ENCODE data around the gene CLEC18B.
"Not testable (repeated sequence)": the region's sequence is repeated elsewhere in the genome, so short reads cannot be mapped to it uniquely, and the experiment has no call there.

The CLEC18B gene

DNA sequence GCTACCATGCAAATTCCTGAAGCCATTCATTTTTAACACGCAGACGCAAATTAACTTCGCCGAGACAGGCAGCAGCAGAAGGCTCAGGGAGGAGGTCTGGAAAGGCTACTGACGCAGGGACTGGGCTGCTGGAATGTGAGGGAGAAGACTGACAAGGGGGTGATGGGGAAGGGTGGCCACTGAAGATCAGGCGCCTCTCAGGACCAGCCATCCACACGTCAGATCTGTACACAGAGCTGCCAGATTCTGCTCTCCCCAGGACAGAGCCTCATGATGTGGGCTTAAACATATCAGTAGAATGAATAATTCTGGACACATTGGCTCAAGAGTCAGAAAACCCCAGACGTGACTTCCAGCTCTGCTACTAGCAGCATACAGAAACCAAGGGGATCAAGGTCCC, 25.6 kb upstream of the CLEC18B start:
- FAIRE-seq (no peak), DNase-seq (ENCODE audit: insufficient read length, low spot score) (no peak)

DNA sequence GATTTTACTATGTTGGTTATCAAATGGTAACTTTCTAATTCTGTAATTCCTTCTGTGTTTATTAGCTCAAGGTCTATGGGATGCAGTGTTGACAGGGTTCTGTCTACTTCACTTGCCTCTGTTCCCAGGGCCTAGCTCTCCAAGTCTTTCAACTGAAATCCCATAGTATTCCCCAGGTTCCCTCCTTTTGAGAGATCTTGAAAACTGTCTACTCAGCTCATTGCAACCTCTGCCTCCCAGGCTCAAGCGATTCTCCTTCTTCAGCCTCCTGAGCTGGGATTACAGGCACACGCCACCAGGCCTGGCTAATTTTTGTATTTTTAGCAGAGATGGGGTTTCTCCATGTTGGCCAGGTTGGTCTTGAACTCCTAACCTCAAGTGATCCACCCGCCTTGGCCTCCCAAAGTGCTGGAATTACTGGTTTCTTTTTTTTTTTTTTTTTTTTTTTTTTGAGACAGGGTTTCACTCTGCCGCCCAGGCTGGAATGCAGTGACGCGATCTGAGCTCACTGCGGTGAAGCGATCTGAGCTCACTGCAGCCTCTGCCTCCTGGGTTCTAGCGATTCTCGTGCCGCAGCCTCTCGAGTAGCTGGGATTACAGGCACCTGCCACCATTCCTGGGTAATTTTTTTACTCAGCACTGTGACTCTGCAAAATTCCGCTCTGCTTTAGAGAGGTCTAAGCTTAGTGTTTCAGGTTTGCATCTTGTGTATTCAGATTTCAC, 22.5 kb upstream of the CLEC18B start:
- not testable (repeated sequence) for DNase-seq (ENCODE audit: insufficient read length, low spot score); FAIRE-seq

DNA sequence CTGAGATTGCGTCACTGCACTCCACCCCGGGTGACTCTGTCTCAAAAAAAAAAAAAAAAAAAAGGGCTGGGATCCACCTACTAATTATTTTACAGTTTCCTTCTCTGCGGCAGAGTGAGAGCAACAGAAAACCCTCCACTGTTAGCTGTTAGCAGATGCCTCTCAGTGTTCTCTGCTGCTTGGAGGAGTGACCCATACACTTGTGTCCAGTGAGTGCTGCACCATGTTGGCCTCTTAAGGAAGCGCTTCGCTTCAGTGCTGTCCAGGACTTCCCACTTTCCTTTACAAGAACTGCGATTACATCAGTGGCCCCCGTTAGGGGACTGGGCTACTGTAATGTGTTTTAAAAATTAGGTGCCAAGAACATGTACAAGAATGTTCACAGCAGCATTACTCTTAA, 18.4 kb upstream of the CLEC18B start:
- no peak for FAIRE-seq
- no peak for DNase-seq (ENCODE audit: insufficient read length, low spot score)

DNA sequence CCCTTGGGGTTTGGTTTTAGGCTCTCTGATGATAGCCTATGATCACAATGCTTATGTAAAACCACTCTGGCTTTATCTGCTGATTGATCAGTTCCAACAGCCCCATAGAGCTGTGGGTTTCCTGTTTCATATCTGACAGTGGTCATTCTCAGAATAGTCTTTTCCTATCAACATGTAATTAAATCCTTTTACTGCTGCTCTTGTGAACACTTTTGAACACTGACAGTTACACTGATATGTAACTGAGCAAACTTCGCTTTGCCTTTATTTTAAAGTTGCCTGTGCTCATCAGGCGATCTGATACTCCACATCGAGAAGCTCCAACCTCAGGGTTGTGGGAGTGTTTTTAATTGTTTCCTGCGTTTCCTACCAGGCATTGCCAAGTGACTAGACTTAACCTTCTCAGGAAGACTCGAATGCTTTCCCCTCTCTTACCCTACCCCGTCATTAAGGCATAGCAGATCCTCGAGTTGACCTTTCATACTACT, 17.3 kb upstream of the CLEC18B start:
- DNase-seq (ENCODE audit: insufficient read length, low spot score) (no peak), FAIRE-seq (no peak)

DNA sequence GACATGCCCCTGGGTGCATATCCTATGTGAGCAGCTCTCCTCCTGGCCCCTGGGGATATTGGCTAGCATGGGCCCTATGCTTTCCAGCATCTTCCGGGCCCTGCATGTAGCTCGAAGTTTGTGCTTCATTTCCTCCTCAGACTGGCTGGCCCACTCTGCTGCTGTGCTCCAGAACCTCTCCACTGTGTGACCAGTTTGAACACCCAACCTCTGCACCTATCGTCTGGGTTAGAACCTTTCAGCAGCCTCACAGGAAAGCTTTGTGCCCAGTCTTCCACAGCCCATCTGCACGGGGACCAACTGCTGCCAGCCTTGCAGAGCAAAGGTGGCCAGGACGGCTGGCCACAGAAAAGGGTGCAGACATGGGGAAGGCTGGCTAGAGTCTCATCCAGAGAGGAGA, 10.2 kb upstream of the CLEC18B start:
- DNase-seq (ENCODE audit: insufficient read length, low spot score) (no peak), FAIRE-seq (no peak)

DNA sequence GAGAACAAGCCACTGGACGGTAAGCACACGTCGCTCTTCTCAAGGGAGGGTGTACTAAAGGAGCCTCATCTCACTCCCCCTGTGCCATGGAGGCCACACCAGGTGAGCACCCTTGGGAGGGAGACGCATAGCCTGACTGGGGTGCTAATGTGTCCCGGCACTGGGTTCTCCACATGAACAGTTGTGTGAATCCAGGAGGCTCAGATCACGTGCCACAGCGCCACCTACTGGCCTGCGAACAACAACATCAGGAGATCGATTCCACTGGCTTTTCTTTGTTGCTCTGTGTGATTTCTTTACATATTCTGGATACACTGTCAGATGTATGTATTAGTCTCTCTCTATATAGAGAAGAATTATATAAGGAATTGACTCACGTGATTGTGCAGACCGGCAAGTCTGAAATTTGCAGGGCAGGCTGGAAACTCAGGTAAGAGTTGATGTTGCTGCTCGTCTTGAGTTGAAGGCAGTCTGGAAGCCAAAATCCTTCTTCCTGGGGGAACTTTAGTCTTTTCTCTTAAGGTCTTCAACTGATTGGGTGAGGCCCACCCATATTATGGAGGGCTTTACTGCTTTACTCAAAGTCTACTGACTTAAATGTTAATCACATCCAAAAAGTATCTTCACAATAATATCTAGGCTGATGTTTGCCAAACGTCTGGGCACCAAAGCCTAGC, 8.9 kb upstream of the CLEC18B start:
- not testable (repeated sequence) for FAIRE-seq; DNase-seq (ENCODE audit: insufficient read length, low spot score)

DNA sequence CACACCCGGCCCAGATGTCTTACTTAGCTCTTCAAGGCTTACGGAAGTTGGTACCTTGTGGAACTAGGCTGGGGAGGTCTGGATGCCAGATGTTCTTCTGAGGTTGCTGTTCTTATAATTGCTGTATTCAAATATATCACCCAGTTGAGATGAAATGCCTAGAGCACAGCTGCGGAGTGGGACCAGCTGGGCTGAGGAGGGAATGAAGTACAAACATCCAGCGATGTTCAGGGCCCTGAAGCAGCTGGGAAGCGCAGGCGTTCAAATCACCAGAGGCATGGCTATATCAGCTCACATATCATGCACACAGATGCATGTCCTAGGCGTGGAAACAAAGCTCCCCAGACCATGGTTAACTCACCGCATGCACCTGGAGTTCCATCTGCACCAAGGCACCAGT, 7.2 kb upstream of the CLEC18B start:
- not testable (repeated sequence) for FAIRE-seq

DNA sequence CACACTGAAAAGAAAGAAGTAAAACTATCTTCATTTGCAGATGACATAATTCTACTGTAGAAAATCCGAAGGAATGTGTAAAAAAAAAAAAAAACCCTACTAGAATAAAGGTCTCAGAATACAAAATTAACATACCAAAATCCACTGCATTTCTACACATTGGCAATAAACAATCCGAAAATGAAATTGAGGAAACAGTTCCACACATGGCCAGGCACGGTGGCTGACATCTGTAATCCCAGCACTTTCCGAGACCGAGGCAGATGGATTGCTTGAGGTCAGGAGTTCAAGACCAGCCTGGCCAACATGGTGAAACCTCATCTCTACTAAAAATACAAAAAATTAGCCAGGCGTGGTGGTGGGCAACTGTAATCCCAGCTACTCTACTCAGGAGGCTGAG, 4.5 kb upstream of the CLEC18B start:
- not testable (repeated sequence) for DNase-seq (ENCODE audit: insufficient read length, low spot score); FAIRE-seq

More for the DNA sequence above, 7.2 kb upstream of the CLEC18B start:
- not testable (repeated sequence) for DNase-seq (ENCODE audit: insufficient read length, low spot score)

DNA sequence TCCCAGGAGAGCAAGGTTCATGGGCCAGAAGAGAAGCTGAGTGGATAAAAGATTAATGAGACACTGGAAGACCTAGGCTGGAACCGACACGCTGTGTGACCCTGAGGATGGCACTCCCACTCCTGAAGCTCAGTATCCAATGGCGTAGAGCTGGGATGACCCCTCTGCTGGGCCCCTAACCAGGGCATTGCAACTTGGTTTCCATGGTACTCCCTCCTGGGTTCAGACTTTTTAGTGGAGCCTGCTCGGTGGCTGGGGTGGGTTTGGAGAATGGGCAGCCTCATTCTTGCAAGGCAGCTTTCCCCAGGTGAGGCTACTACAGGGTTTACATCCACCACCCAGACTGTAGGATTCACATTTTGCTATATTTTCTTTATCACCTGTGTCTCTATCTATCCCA, 2.4 kb upstream of the CLEC18B start:
- not testable (repeated sequence) for DNase-seq (ENCODE audit: insufficient read length, low spot score); FAIRE-seq

DNA sequence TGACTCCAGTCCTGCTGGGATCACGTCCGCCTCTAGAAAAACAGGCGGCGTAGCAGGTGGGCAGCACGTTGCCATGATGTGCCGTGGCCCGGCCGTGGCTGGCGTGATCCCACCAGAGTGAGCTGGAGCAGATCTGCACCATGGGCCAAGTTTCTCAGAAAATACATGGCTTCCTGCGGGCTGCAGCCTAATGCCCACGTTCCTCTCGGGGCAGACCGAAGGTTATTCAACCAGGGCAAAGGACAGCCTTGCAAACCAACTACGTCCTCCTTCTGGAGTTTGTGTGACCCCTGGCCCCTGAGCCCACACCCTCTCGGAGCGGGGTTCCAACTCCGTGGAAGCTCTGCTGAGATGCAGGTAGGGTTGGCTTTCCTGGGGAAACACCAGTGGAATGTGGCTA, 808 bp upstream of the CLEC18B start:
- DNase-seq (ENCODE audit: insufficient read length, low spot score); FAIRE-seq: not testable (repeated sequence)

DNA sequence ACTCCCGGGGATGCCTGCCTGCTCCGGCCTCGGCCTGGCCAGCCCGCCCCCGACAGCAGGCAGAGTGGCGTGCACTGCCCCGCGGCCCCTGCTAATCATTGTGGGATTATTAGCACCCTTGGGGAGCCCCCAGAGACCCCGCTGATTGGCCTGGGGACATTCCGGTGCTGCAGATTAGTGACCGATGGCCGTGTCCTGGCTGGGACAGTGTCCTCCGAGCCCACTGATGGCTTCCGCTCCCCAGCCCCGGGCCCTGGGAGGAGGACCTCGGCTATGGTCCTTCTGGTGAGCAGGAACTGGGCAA, 156 bp upstream of the CLEC18B start:
- FAIRE-seq; DNase-seq (ENCODE audit: insufficient read length, low spot score): not testable (repeated sequence)

DNA sequence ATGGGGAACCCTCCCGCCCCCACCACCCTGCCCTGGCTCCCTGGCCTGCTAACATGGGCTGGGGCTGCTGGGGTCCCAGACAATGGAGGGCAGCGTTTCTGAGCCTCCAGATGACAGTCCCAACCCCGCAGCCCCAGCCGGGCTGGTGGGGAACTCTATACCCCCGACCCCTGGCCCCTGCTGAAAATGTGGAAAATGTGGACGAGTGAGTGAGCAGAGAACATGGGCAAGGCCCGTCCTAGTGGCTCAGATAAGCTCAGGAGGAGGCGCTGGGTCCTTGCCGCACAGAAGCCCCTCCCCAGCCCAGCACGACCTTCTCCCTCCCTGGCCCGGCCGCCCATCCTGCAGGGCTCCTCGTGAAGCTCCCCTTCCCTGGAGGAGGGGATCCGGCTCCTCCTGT, 1.5 kb downstream of the CLEC18B start:
- not testable (repeated sequence) for DNase-seq (ENCODE audit: insufficient read length, low spot score); FAIRE-seq

DNA sequence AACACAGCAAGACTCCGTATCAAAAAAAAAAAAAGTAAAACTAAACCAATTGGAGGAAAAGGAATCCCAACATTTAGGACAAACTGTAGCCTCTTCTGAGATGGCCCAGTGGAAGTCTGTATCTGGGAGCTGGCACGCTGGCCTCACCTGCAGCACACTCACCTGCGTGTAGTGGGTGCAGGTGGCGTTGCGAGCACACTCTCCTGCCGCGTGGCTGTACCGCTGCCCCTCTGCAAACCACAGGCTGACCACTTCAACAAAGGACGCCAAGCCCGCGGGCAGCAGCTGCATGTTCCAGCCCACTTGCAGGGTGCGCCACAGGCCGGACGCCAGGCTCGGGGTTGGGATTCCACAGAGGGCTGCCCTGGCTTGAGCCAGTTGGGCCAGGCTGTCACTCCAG, 3.4 kb downstream of the CLEC18B start:
- not testable (repeated sequence) for FAIRE-seq; DNase-seq (ENCODE audit: insufficient read length, low spot score)

DNA sequence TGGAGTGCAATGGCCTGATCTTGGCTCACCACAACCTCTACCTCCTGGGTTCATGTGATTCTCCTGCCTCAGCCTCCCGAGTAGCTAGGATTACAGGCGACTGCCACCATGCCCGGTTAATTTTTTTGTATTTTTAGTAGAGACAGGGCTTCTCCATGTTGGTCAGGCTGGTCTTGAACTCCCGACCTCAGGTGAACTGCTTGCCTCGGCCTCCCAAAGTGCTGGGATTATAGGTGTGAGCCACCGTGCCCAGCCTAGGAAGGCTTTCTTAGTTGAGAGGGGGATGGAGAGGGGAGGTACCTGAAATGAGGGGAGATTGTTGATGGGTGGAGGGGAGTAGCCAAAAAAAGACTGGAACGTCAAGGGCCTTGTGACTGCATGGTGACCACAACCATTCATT, 7.4 kb downstream of the CLEC18B start:
- not testable (repeated sequence) for FAIRE-seq; DNase-seq (ENCODE audit: insufficient read length, low spot score)

DNA sequence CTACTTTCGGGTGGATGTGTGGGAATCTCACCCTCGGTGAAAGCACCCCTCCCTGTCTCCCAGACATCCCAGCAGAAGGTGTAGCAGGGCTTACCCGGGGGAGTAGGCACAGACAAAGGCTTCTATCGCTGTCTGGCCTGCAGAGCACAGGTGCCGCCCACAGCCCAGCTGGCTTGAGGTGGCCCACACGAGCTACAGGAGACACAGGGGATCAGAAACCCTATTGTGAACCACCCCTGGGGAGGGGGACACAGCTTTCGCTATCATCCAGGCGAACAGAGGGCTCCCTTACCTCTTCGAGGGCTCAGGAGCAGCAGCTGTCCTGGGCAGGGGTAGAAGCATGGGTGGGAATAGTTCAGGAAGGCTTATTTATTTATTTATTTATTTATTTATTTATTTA, 7.8 kb downstream of the CLEC18B start:
- not testable (repeated sequence) for DNase-seq (ENCODE audit: insufficient read length, low spot score); FAIRE-seq

DNA sequence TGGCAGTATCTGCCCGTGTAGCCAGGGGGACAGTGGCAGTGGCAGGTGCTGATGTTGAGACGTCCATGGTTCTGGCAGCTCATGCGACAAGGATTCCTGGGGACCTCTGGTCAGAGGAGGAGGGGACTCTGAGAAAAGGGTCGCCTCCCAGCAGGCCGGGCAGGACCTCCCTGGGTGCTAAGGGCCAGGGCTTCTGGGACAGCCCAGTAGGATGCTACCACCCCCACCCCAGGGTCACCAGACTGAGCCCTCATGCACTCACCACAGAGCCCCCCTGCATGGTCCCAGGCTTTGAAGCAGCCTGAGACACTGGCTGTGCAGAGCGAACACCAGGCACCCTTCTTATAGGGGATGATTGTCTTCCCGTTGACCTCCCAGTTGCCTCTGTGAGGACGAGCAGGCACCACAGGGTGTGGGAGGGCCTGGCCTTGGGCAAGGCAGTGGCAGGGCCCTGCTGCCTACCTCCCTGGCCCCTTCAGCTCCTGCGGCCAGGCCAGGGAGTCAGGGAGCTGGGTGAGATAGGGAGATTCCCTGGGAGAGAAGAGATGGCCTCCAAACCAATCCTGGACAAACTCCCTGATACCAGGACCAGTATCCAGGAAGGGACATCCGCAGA, 8.4 kb downstream of the CLEC18B start:
- DNase-seq (ENCODE audit: insufficient read length, low spot score); FAIRE-seq: not testable (repeated sequence)

DNA sequence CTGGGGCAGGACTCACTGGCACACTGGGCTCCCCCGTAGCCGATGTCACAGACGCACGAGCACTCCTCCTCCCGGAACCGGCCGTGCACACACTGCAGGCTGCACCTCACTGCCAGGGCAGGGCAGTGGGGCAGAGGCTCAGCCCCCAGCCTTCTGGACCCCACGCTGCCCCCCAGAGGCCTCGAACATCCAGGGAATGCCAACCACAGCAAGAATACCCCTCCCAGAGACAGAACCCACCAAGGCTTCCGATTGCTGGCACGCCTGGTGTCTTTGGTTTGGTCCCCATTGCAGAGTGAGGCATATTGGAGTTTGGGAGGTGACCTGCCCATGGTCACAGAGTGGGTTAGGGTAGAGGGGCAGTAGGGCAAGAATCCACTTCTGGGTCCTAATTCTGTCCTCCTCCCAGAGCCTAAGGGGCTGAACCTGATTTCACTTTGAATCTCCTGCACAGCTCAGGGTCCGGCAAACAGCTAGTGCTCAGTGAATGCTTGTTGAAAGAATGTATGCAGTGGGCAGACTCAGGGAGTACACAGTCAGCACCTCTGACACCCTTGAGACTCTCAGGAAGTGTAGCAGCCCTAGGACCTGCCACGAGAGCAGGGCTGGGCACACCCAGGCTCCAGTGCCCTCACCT, 9.0 kb downstream of the CLEC18B start:
- not testable (repeated sequence) for FAIRE-seq; DNase-seq (ENCODE audit: insufficient read length, low spot score)

DNA sequence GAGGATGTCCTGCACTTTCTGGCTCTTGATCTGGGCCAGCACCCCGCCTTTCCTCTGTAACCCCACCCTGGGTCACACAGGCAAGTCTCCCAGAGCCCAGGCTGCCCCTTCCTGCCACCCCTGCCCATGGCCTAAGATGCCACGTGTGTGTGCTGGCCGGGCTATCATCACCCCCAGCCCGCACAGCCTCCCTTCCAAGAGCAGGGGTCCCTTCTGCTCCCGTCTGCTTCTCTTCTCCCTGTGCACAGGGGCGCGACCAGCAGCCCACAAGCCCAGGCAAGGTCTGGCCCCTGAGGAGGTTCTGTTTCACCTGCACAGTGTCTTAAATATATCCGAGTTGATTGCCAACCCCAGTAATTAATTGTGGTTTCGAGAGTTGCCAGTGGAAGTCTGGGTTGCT, 10.3 kb downstream of the CLEC18B start:
- not testable (repeated sequence) for FAIRE-seq; DNase-seq (ENCODE audit: insufficient read length, low spot score)

DNA sequence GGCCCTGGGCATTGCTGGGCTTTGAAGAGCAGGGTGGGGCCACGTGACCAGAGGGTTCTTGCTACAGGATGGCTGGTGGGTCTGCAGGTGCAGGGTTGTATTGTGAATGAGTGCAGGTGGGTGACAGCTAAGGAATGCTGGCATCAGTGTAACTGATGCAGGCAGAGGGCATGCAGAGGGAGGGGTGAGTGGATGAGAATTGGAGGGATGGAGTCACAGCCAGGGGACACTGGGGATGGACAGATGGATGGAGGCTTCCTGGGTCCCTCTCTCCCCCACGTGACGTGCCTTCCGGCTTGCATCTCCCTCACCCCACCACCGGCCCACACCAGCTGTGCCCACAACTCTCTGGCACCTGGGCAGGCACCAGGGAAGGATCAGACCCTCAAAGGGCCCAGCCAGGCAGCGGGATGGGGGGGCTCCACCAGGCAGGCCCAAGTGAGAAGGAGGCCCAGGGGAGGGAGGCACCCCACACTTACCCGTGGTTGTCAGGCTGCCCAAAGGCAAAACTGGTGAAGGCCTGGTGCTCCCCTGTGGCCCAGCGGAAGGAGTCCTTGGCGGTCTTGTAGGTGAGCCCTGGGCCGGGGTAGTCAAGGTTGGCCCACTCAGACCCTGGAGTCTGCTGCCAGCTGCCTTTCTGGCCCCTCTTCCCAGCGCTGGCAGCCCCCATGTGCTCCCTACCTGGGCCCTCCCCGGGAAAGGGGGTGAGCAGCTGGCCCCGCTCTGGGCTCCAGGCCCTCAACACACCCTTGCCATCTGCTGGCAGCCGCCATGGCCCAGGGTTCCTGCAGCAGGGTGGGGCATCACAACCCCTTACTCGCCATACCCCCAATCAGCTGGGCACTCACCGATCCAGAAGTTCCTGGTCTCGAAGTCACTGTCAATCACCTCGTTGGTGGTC, 11.0 kb downstream of the CLEC18B start:
- not testable (repeated sequence) for FAIRE-seq; DNase-seq (ENCODE audit: insufficient read length, low spot score)
